GM18868 (cell line): Measurements from ENCODE around the gene SRSF3.
A peak's percentile ranks its signal among the peaks of the same experiment; 100 is the strongest.
"Not testable (repeated sequence)": the region's sequence is repeated elsewhere in the genome, so short reads cannot be mapped to it uniquely, and the experiment has no call there.

Experiments
- ATAC-seq: cut with Tn5 transposase; IDR thresholded peaks from one replicate; pipeline ENCODE4 v1.9.1; 2021; ENCODE audit warnings: mild to moderate bottlenecking, moderate library complexity; ENCODE audit not compliant: unreplicated experiment

The SRSF3 gene

DNA sequence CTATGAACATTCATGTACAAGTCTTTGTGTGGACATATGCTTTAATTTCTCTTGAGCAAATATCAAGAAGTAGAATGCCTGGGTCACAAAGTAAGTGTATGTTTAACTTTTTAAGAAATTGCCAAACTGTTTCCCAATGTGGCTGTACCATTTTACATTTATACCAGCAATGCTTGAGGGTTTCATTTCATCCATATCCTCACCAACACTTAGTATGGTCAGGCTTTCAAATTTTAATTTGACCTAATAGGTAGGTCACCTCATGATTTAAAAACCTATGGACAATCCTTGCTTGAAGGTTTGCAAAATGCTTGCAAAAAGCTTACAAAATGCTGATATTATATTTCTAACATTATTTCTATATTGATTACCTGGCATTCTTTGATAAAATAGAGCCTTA is 19.5 kb upstream of the SRSF3 start:
- ATAC-seq: no peak

GRCh38 chr6:36576578-36576977 is 17.6 kb upstream of the SRSF3 start:
- ATAC-seq: no peak

DNA sequence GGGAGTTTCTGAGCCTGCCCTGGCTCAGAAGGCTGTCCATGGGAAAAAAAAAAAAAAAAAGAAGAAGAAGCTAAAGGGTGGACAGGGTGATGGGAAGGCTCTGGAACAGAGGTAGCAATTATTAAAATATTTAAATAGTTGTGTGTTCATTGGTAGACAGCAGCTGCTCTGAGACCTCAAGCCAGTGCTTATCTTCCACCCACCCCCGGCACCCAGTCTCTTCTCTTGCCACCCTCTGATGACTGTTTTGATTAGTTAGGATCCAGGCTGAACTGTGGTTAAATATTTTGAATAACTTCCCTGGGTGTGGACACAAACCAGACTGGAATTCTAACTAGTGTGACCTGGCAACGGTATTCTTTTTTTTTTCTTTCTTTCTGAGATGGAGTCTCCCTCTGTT is 16.9 kb upstream of the SRSF3 start:
- ATAC-seq: no peak

- ATAC-seq: no peak
These were observed 16.1 kb upstream of the SRSF3 start for GRCh38 chr6:36578030-36578429.

DNA sequence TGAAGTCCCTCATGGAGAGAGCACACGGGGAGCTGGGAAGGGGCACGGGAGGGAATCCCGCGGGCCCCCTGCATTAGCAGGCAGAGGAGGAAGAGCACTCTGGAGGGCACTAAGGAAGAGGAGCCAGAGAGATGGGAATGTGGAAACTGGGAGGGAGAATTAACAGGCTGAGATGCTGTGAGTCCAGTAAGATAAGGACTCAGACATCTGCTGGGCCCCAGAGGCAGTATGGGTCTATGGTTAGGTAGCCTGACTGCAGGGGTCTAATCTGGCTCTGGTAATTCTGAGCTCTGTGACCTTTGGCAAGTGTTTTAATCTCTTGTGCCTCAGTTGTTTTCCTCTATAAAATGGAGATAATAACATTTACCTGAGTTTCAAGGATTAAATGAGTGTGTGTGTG is 15.7 kb upstream of the SRSF3 start:
- ATAC-seq: no peak

DNA sequence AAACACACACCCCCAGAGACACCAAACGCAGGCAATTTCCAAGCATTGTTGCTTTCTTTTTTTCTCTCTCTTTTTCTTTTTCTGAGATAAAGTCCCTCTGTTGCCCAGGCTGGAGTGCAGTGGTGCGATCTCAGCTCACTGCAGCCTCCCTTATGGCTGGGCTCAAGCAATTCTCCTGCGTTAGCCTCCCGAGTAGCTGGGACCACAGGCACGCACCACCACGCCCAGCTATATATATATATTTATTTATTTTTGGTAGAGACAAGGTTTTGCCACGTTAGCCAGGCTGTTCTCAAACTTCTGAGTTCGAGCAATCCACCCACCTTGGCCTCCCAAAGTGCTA is 14.0 kb upstream of the SRSF3 start:
- ATAC-seq: no peak

GRCh38 chr6:36581716-36582115 is 12.4 kb upstream of the SRSF3 start:
- ATAC-seq: no peak

DNA sequence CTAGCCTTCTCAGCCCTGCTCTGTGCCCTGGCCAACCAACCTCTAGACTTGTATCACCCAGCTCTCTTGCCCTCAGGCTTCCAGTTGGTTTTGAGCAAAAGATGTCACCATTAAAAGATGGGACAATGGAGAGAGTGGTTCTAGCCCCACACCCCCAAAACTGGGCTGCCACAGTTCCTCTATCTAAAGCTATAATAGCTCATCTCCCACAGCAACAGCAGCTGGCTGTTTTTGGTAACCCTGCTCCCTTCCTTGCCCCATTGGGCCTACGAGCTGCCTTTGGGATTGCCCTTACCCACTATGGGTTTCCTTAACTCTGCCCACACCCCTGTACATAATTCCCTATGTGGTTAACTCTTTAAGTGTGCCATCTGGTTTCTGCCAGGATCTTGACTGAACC is 7.6 kb upstream of the SRSF3 start:
- no peak for ATAC-seq

DNA sequence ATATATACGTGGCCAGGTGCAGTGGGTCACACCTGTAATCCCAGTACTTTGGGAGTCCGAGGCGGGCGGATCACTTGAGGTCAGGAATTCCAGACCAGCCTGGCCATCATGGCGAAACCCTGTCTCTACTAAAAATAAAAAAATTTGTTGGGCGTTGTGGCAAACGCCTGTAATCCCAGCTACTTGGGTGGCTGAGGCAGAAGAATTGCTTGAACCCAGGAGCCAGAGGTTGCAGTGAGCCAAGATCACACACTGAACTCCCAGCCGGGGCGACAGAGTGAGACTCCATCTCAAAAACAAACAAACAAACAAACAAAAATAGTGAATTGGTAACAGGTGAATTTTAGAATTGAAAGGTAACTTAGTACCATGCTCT is 5.1 kb upstream of the SRSF3 start:
- ATAC-seq: not testable (repeated sequence)

DNA sequence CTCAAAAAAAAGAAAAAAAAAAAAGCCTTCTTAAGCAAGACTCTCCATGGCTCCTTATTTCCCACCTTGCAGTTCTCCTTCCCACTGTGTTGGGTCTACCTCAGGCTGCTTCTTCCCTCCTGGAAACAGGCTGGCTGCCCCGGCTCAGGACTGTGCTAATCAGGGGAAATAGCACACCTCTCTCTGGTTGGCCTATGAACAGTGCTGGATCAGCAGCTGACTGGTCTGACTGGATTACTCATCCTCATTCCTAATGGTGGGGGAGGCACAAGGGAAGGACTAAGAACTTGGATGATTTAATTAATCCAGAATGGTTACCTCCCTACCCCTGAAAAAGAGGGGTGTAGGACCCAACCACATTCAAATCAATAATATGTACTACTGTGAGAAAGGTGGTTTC is 3.9 kb upstream of the SRSF3 start:
- no peak for ATAC-seq

- no peak for ATAC-seq
These were observed 1.9 kb upstream of the SRSF3 start for GRCh38 chr6:36592221-36592655.

DNA sequence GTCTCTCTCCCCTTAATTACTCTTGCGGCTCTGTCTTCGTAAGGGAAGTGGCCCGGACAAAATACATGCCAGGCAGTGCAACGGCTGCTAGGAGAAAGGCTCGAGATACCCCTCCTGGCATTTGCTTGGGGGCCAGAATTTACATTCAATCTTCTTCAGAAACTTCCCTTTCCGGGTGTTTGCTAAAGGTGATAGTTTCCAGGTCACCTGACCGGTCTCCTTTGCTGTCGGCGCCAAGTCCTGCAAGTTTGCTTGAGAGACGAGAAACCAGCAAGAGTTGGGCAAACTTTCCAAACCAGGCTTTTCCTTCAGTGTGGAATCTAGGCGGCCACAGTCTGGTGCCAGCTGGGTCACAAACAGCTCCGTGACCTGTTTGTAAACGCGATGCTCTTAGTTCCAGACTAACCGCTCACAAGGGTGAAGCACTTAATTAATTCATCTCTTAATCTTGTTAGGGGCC is 563 bp upstream of the SRSF3 start:
- ATAC-seq: peak; percentile 20

GRCh38 chr6:36594816-36595643 is 868 bp downstream of the SRSF3 start:
- ATAC-seq: no peak

DNA sequence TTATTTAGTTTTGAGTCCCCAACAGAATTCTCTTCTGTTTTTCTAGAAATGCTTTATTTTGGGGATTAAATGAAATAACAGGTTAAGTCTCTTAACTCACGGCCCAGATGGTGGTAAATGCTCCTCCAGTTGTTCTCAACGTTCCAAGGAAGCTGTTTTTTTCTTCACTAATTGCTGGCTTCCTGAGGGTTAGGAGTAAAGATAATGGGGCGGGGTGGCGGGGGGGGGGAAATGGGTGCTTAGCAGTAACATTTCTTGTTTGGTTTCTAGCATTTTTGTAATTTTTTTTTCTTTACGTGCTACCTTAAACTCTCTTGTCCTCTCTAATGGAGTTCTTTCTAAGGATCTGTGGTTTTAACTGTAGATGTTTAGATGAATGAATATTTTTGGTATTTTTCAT is 2.2 kb downstream of the SRSF3 start:
- no peak for ATAC-seq

DNA sequence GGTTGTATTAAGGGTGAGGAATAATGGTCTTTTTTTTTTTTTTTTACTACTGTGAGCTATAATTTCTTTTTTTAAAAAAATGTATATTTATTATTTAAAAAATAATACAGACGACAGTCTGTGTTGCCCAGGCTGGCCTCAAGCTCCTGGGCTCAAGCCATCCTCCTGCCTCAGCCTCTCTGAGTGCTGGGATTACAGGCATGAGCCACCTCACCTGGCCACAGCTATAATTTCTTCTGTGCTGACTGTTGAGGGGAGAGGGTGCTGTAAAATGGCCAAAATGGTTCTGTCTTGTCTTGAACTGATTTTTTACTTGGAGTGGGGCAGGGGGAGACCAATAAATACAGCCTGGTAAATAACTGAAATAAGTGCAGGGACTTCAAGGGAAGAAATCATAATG is 3.6 kb downstream of the SRSF3 start:
- ATAC-seq: no peak

GRCh38 chr6:36598326-36598725 is 4.2 kb downstream of the SRSF3 start:
- ATAC-seq: no peak

GRCh38 chr6:36598739-36599318 is 4.7 kb downstream of the SRSF3 start:
- ATAC-seq: no peak

- no peak for ATAC-seq
These were observed 5.6 kb downstream of the SRSF3 start for GRCh38 chr6:36599791-36600209.

DNA sequence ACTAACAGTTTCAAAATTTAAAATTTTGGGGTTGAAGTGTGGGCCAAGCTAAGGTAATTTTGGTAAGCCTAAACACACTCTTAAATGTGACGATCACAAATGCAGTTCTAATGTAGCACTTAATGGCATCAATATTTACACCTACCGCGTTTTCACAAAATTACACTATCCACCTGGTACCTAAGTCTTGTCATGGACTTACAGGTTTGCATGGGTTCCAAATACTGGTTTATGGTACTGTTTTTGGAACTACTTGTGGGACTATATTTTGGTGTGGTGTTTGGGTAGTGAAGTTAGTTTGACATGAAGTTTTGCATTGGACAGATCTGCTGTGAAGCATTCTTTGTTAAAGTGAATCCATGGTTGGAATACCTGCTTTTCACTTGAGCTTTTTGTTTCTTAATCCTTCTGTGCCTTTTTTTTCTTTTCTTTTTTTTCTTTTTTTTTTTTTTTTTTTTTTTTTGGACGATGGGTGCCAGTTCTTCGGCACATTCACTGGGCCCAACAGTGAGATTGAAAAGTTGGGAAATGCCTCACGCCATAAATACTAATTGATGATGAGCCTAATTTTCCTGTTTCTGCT is 6.5 kb downstream of the SRSF3 start:
- ATAC-seq: no peak

DNA sequence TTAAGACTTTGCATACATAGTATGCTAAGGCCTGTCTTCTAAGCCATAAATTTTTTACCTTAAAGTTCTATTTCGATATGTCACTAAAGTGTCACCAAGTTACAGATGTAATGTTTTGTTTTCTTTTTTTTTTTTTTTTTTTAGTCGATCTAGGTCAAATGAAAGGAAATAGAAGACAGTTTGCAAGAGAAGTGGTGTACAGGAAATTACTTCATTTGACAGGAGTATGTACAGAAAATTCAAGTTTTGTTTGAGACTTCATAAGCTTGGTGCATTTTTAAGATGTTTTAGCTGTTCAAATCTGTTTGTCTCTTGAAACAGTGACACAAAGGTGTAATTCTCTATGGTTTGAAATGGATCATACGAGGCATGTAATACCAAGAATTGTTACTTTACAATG is 7.7 kb downstream of the SRSF3 start:
- not testable (repeated sequence) for ATAC-seq

DNA sequence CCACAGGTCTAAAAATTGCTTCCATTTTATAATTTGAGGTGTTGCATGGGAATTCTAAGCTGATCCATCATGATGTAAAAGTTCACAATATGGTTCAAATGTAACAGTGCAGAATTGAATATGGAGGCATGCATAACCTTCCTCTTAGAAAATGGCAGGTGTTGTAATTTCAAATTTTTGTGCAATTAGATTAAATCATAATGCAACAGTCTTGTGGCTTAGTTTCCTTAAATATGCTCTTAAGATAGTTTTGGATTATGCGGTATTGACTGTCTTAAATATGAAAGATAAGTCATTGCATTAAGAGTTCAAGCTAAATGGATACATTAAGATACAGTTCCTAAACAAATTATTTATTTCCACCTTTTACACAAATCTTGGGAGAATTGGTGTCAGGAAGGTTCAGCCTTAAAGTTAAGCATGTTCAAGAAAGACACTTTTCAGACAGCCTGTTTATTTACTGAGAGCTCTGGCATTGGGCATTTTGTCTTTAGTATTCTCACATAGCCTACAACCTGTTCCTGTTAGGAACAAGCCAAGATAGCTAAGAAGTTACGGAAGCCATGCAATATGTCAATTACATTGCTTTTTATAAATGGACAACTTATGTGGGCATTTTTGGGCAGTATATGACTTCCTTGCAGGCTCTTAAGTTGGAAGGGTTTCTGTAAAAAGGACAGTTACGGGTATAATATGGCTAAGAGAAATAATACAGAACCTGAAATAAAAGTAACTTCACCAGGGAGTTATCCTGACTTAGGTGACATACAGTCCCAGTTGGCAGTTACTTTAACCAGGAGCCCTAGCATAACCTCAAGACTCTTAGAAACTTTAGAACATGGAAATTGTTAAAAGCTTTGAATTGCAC is 9.3 kb downstream of the SRSF3 start:
- no peak for ATAC-seq
